GM12878 (cell line): ENCODE results near the gene HERPUD2. TPM values are rescaled to one million over a fixed set of nuclear protein-coding genes. Genes with fewer than 3 reads are reported as not detected.

ENCODE experiments used
- ATAC-seq: fragments of 200-7000 bp; cut with Tn5 transposase; 3 replicates; pipeline ENCODE4 v1.9.1; 2020; ENCODE audit warnings: mild to moderate bottlenecking, moderate library complexity
- BruUV-seq: library from RNA; stranded (reverse); fragments of 400-500 nt; replicated peaks from 2 replicates; lab custom pipeline; 2021; lab: Mats Ljungman, UMichigan
- CTCF ChIA-PET: fragments of 300-600 bp; sonication (Branson Sonifier 250); formaldehyde crosslinking; extraction: SDS; loops from one replicate; lab custom pipeline; 2021; ENCODE audit warnings: inconsistent platforms; lab: Yijun Ruan, JAX
- POLR2A ChIA-PET: fragments of 350-600 bp; formaldehyde crosslinking; extraction: SDS; loops from one replicate; lab custom pipeline; 2021; ENCODE audit warnings: inconsistent platforms; lab: Charles Lee
- RAD21 ChIA-PET: fragments of 300-600 bp; sonication (Branson Sonifier 250); formaldehyde crosslinking; loops from one replicate; lab custom pipeline; 2023; ENCODE audit warnings: antibody characterized with exemption; ENCODE audit not compliant: unreplicated experiment; lab: Charles Lee
- SMC1A ChIA-PET: fragments of 300-600 bp; sonication (Branson Sonifier 250); formaldehyde crosslinking; loops from one replicate; lab custom pipeline; 2023; ENCODE audit not compliant: unreplicated experiment, uncharacterized antibody; lab: Charles Lee
- DNase-seq: peaks from one replicate; pipeline ENCODE4 v3.0.0-alpha.2; 2011; ENCODE audit warnings: low read depth, low spot score
- FAIRE-seq: peaks from 3 replicates; lab custom pipeline; 2011; peaks lifted over from hg19 to GRCh38; lab: Jason Lieb, UNC
- H2AFZ ChIP-seq: 2 replicates; pipeline ENCODE4 v1.6.0; 2011; ENCODE audit warnings: low read depth, low read length, control low read depth; ENCODE audit not compliant: control insufficient read depth
- H3K27ac ChIP-seq: 2 replicates; pipeline ENCODE4 v1.5.1; 2011; ENCODE audit warnings: control low read depth; ENCODE audit not compliant: control insufficient read depth, insufficient read depth
- H3K27me3 ChIP-seq, 2 experiments: replicated peaks in 1 of 2; 2 replicates each; pipeline versions ENCODE4 v1.6.0 to v1.6.1; 2011; ENCODE audit warnings: low read length in 1 of 2; ENCODE audit not compliant: control insufficient read depth in 2 of 2, insufficient read depth in 2 of 2
- H3K36me3 ChIP-seq, 2 experiments: 2 replicates each; pipeline ENCODE4 v1.5.1; 2011; ENCODE audit warnings: low read length in 1 of 2; ENCODE audit not compliant: control insufficient read depth in 2 of 2, insufficient read depth in 2 of 2
- H3K4me1 ChIP-seq: 2 replicates; pipeline ENCODE4 v1.6.1; 2011; ENCODE audit warnings: mild to moderate bottlenecking, low read length, moderate library complexity, mixed read lengths; ENCODE audit not compliant: control insufficient read depth, insufficient read depth
- H3K4me2 ChIP-seq: 2 replicates; pipeline ENCODE4 v1.6.0; 2011; ENCODE audit warnings: control low read depth; ENCODE audit not compliant: control insufficient read depth, insufficient read depth
- H3K4me3 ChIP-seq: fragments of 200-600 bp; sonication (generic); 2 replicates; pipeline ENCODE4 v1.5.1; 2016
- H3K79me2 ChIP-seq: 2 replicates; pipeline ENCODE4 v1.6.0; 2011; ENCODE audit warnings: low read length; ENCODE audit not compliant: control insufficient read depth, insufficient read depth
- H3K9ac ChIP-seq: 2 replicates; pipeline ENCODE4 v1.8.0; 2011; ENCODE audit warnings: low read length, control low read depth, mixed read lengths; ENCODE audit not compliant: control insufficient read depth, insufficient read depth
- H3K9me3 ChIP-seq: replicated peaks from 3 replicates; pipeline ENCODE4 v1.5.1; 2011; ENCODE audit warnings: mild to moderate bottlenecking, low read length; ENCODE audit not compliant: control insufficient read depth, insufficient read depth
- H4K20me1 ChIP-seq: 2 replicates; pipeline ENCODE4 v1.6.0; 2011; ENCODE audit not compliant: control insufficient read depth, insufficient read depth
- ATF7 ChIP-seq: fragments of 450-650 bp; IDR thresholded peaks from 2 replicates; pipeline ENCODE4 v1.6.1; 2016; ENCODE audit warnings: low read depth, mild to moderate bottlenecking
- BCL3 ChIP-seq: IDR thresholded peaks from 2 replicates; pipeline ENCODE4 v1.6.1; 2011; ENCODE audit warnings: borderline replicate concordance, low read depth, mild to moderate bottlenecking, moderate library complexity, low read length; ENCODE audit not compliant: insufficient read depth, poor library complexity, severe bottlenecking
- CBFB ChIP-seq: IDR thresholded peaks from 2 replicates; pipeline ENCODE4 v1.6.1; 2016; ENCODE audit warnings: antibody characterized with exemption, low read depth
- CREB1 ChIP-seq: IDR thresholded peaks from 2 replicates; pipeline ENCODE4 v1.6.1; 2012; ENCODE audit warnings: low read depth, mild to moderate bottlenecking, inconsistent platforms
- DPF2 ChIP-seq: fragments of 450-650 bp; IDR thresholded peaks from 2 replicates; pipeline ENCODE4 v1.6.1; 2017; ENCODE audit warnings: mild to moderate bottlenecking
- E4F1 ChIP-seq: fragments of 450-650 bp; IDR thresholded peaks from 2 replicates; pipeline ENCODE4 v1.6.1; 2018; ENCODE audit warnings: borderline replicate concordance, mild to moderate bottlenecking; ENCODE audit not compliant: partially characterized antibody
- GABPA ChIP-seq: IDR thresholded peaks from 2 replicates; pipeline ENCODE4 v1.6.1; 2014; ENCODE audit warnings: antibody characterized with exemption, low read depth, mild to moderate bottlenecking, inconsistent platforms
- MLLT1 ChIP-seq: fragments of 450-650 bp; IDR thresholded peaks from 2 replicates; pipeline ENCODE4 v1.6.1; 2016; ENCODE audit warnings: mild to moderate bottlenecking
- MYB ChIP-seq: fragments of 150-350 bp; IDR thresholded peaks from 2 replicates; pipeline ENCODE4 v1.6.1; 2014; ENCODE audit warnings: mild to moderate bottlenecking, low read depth, low read length, borderline replicate concordance
- NBN ChIP-seq: fragments of 450-650 bp; IDR thresholded peaks from 2 replicates; pipeline ENCODE4 v1.6.1; 2016
- POLR2A ChIP-seq: IDR thresholded peaks from 2 replicates; pipeline ENCODE4 v1.6.1; 2011; ENCODE audit warnings: low read depth, mild to moderate bottlenecking, low read length
- RAD51 ChIP-seq: fragments of 450-650 bp; IDR thresholded peaks from 2 replicates; pipeline ENCODE4 v1.6.1; 2016; ENCODE audit warnings: moderate library complexity, mild to moderate bottlenecking, inconsistent platforms
- RFX5 ChIP-seq: IDR thresholded peaks from 2 replicates; pipeline ENCODE4 v1.6.1; 2011; ENCODE audit warnings: low read depth, low read length, improper control_type of control experiment
- SMC3 ChIP-seq: IDR thresholded peaks from 2 replicates; pipeline ENCODE4 v1.6.1; 2011; ENCODE audit warnings: low read length, improper control_type of control experiment, borderline replicate concordance
- SRF ChIP-seq, 2 experiments: IDR thresholded peaks; 2 replicates each; pipeline ENCODE4 v1.6.1; 2011; ENCODE audit warnings: low read depth in 2 of 2, low read length in 2 of 2, mild to moderate bottlenecking in 1 of 2, moderate library complexity in 1 of 2
- STAT1 ChIP-seq: fragments of 450-650 bp; conservative IDR thresholded peaks from 2 replicates; pipeline ENCODE4 v1.6.1; 2014; ENCODE audit warnings: antibody characterized with exemption, mild to moderate bottlenecking
- TARDBP ChIP-seq: IDR thresholded peaks from 2 replicates; pipeline ENCODE4 v1.6.1; 2016; ENCODE audit warnings: borderline replicate concordance
- YY1 ChIP-seq: IDR thresholded peaks from 2 replicates; pipeline ENCODE4 v1.6.1; 2011; ENCODE audit warnings: low read depth, mild to moderate bottlenecking, low read length
- ZSCAN29 ChIP-seq: fragments of 450-650 bp; IDR thresholded peaks from 2 replicates; pipeline ENCODE4 v1.6.1; 2017; ENCODE audit warnings: mild to moderate bottlenecking, moderate library complexity
- WGBS: methylation state at CpG from one replicate; pipeline ENCODE4 v1.1.6; 2016; ENCODE audit warnings: low lambda C conversion rate; ENCODE audit not compliant: insufficient replicate concordance, insufficient coverage; ENCODE audit errors: missing lambda C conversion rate; 5-methylcytosine and 5-hydroxymethylcytosine counted together
- in situ Hi-C: fragments of 300-500 bp; cut with MboI; formaldehyde crosslinking; loops from 9 replicates; pipeline ENCODE4 v1.14.3; 2018; ENCODE audit warnings: mixed read lengths
- intact Hi-C: fragments of 100-400 bp; cut with micrococcal nuclease; formaldehyde crosslinking; loops from one replicate; pipeline ENCODE4 v1.14.2; 2022; ENCODE audit not compliant: unreplicated experiment
- polyA plus RNA-seq, 11 experiments: library from polyadenylated mRNA; depleted of rRNA in 4 of 11; unstranded in 6 of 11; stranded (reverse) in 5 of 11; fragments of >200 nt; fragmentation: Nextera tagmentation in 4 of 11; fragmentation: Illumina TruSeq in 1 of 11; extraction: Ambion mirVana in 4 of 11; extraction: Trizol in 1 of 11; gene quantifications; 1 replicate in 1 of 11; 2 replicates in 10 of 11; pipeline versions ENCODE4 v1.2.1 to v1.2.3, GENCODE V29; 2011 to 2016; ENCODE audit warnings: inconsistent platforms in 2 of 11, missing spikeins in 2 of 11, low read depth in 1 of 11
- total RNA-seq, 4 experiments: library from RNA; depleted of rRNA in 3 of 4; stranded (reverse); fragments of >200 nt in 3 of 4; fragmentation: Illumina TruSeq in 1 of 4; extraction: Trizol in 1 of 4; gene quantifications; 2 replicates each; pipeline versions ENCODE4 v1.2.1 to v1.2.3, GENCODE V29; 2013 to 2021

HERPUD2 gene
- total and polyA plus RNA-seq, 10 of the 15 experiments (the other 5 are each of a cell fraction or from before 2014, with no cell fraction given), result 4.7 to 69.6 (median 13.9) TPM

GRCh38 chr7:35731349-35731748 is 36.4 kb upstream of the HERPUD2 start (continued):
- TF ChIP-seq GABPA, result no peak
- TF ChIP-seq YY1, result no peak
- no peak for TF ChIP-seq MLLT1
- no peak for TF ChIP-seq POLR2A
- TF ChIP-seq MYB, result no peak
- no peak for TF ChIP-seq RAD51
- no peak for TF ChIP-seq SRF (IDR thresholded peaks at IDR 0.05; ENCODE audit: low read depth in 2 of 2, low read length in 2 of 2)
- no peak for TF ChIP-seq ZSCAN29
- TF ChIP-seq ATF7, result no peak
- no peak for TF ChIP-seq RFX5
- no peak for TF ChIP-seq STAT1
- TF ChIP-seq, all 136 proteins: peak for 0

GRCh38 chr7:35729061-35729783 is 34.3 kb upstream of the HERPUD2 start:
- ChIA-PET SMC1A (interaction anchor here (0.6 to 14.0 kb wide), 23 partner anchors 7 to 973 kb away, joined by 3 to 337 read pairs (median 3); partner anchors contain the start of genes HERPUD2 and SEPTIN7), RAD21 (interaction anchor here (0.6 to 11.5 kb wide), 17 partner anchors 15 to 462 kb away, joined by 3 to 273 read pairs (median 7); partner anchors contain the start of genes HERPUD2 and SEPTIN7), CTCF (interaction anchor here (0.6 to 10.1 kb wide), 7 partner anchors 15 to 175 kb away, joined by 3 to 211 read pairs (median 16); partner anchors contain the start of genes HERPUD2 and SEPTIN7), POLR2A (interaction anchor here (0.6 to 8.4 kb wide), 16 partner anchors 10 to 185 kb away, joined by 3 to 124 read pairs (median 4); partner anchors contain the start of gene SEPTIN7)
- Histone ChIP-seq H3K36me3 (no peaks in the 10 kb centered on the region), H3K4me1 (peaks cover 52% of the 10 kb centered on the region), H3K4me3 (peak overlapping the region; percentile 61), H3K9ac (peak overlapping the region; percentile 82), H3K27ac (peak overlapping the region; percentile 95), H3K9me3 (no peaks in the 10 kb centered on the region), H4K20me1 (no peaks in the 10 kb centered on the region), H3K79me2 (peaks cover 5% of the 10 kb centered on the region), H3K4me2 (peak overlapping the region; percentile 88), H2AFZ (no peak overlapping the region), H3K27me3 (no peaks in the 10 kb centered on the region)
- FAIRE-seq, result no peak
- intact Hi-C loops (loop anchor here (1.0 to 10.0 kb wide), 6 partner anchors 20 to 974 kb away; partner anchors contain the start of gene HERPUD2), in situ Hi-C loops (loop anchor here (10.0 kb wide), 1 partner anchor 1616 kb away; no protein-coding TSS in a partner anchor)
- no TSS peak for BruUV-seq
- ATAC-seq, result peak; percentile 80
- 2% methylated on average over 3 of the region's 3 CpGs for WGBS
- DNase-seq, result peak; percentile 96
- TF ChIP-seq BCL3 (peak; percentile 76), CBFB (peak; percentile 80), CREB1 (no peak), DPF2 (peak; percentile 39; the same call in 1 of the 2 replicates), TARDBP (no peak), E4F1 (no peak), SMC3 (peak; percentile 26; the same call in 1 of the 2 replicates), NBN (peak; percentile 95), RFX5 (peak; percentile 65; the same call in 1 of the 2 replicates)
